Brain pericyte (primary cell): ENCODE data around the gene HOXA11.

ENCODE experiments used
- DNase-seq: peaks from one replicate; pipeline ENCODE4 v3.0.0-alpha.2; 2012; ENCODE audit warnings: low read depth, low spot score

Gene HOXA11

GRCh38 chr7:27147199-27148030, 37.6 kb downstream of the HOXA11 start, which contains the start of gene HOXA6:
Gene HOXA6, minus strand, starts transcription at chr7:27147774. Its CDS starts 25 bp downstream, at chr7:27147749.
- DNase-seq: no peak

GRCh38 chr7:27146491-27147198, 38.4 kb downstream of the HOXA11 start:
- no peak for DNase-seq

GRCh38 chr7:27145914-27146412, 39.1 kb downstream of the HOXA11 start:
- no peak for DNase-seq

- DNase-seq: no peak
These were observed 39.7 kb downstream of the HOXA11 start for GRCh38 chr7:27145165-27145913.

- no peak for DNase-seq
These were observed 40.3 kb downstream of the HOXA11 start for GRCh38 chr7:27144781-27145164.

GRCh38 chr7:27143950-27144780, 40.9 kb downstream of the HOXA11 start:
- no peak for DNase-seq

GRCh38 chr7:27143023-27143949, 41.7 kb downstream of the HOXA11 start, which contains the start of gene HOXA5:
Gene HOXA5, minus strand, starts transcription at chr7:27143681. Its CDS starts 74 bp downstream, at chr7:27143607.
- no peak for DNase-seq

- DNase-seq: no peak
These were observed 42.4 kb downstream of the HOXA11 start for GRCh38 chr7:27142580-27143022.

- DNase-seq: no peak
These were observed 43.0 kb downstream of the HOXA11 start for GRCh38 chr7:27141923-27142579.

- no peak for DNase-seq
These were observed 43.7 kb downstream of the HOXA11 start for GRCh38 chr7:27141137-27141922.

- DNase-seq: no peak
These were observed 44.7 kb downstream of the HOXA11 start for GRCh38 chr7:27140126-27140857.

- no peak for DNase-seq
These were observed 45.5 kb downstream of the HOXA11 start for GRCh38 chr7:27139334-27140125.

- DNase-seq: no peak
These were observed 46.1 kb downstream of the HOXA11 start for GRCh38 chr7:27138985-27139333.

GRCh38 chr7:27138472-27138871, 46.6 kb downstream of the HOXA11 start:
- no peak for DNase-seq

- no peak for DNase-seq
These were observed 47.3 kb downstream of the HOXA11 start for GRCh38 chr7:27137640-27138315.

GRCh38 chr7:27134392-27134791, 50.6 kb downstream of the HOXA11 start:
- DNase-seq: no peak
